H9 (cell line): ENCODE results near the gene UNC5C. TPM values are rescaled to one million over a fixed set of nuclear protein-coding genes. Genes with fewer than 3 reads are reported as not detected.

ENCODE experiments used
- DNase-seq: peaks from one replicate; pipeline ENCODE4 v3.0.0-alpha.2; 2017
- H2AFZ ChIP-seq: one replicate; pipeline ENCODE4 v1.6.1; 2013; ENCODE audit warnings: mild to moderate bottlenecking, low read length, control low read depth, moderate library complexity
- H2AK5ac ChIP-seq: 2 replicates; pipeline ENCODE4 v1.6.1; 2013; ENCODE audit warnings: low read length, control low read depth, mixed read lengths; ENCODE audit not compliant: insufficient read length
- H2BK120ac ChIP-seq: one replicate; pipeline ENCODE4 v1.6.1; 2013; ENCODE audit warnings: low read depth, mild to moderate bottlenecking, low read length, control low read depth, inconsistent platforms; ENCODE audit not compliant: poor library complexity, severe bottlenecking
- H2BK12ac ChIP-seq: 2 replicates; pipeline ENCODE4 v1.6.1; 2013; ENCODE audit warnings: low read length, control low read depth, mixed read lengths, low read depth; ENCODE audit not compliant: insufficient read length
- H2BK15ac ChIP-seq: 2 replicates; pipeline ENCODE4 v1.6.1; 2013; ENCODE audit warnings: low read depth, low read length, control low read depth
- H2BK20ac ChIP-seq: one replicate; pipeline ENCODE4 v1.6.1; 2013; ENCODE audit warnings: low read depth, mild to moderate bottlenecking, low read length, control low read depth, inconsistent platforms; ENCODE audit not compliant: poor library complexity, severe bottlenecking
- H2BK5ac ChIP-seq: 2 replicates; pipeline ENCODE4 v1.6.1; 2013; ENCODE audit warnings: low read length, control low read depth, mixed read lengths; ENCODE audit not compliant: insufficient read length
- H3K14ac ChIP-seq: 2 replicates; pipeline ENCODE4 v1.6.1; 2013; ENCODE audit warnings: low read length, control low read depth; ENCODE audit not compliant: insufficient read depth
- H3K18ac ChIP-seq: 2 replicates; pipeline ENCODE4 v1.6.1; 2013; ENCODE audit warnings: low read depth, mild to moderate bottlenecking, mixed read lengths, low read length, control low read depth; ENCODE audit not compliant: insufficient read length
- H3K23ac ChIP-seq: 2 replicates; pipeline ENCODE4 v1.6.1; 2013; ENCODE audit warnings: low read length, control low read depth, mixed read lengths, low read depth; ENCODE audit not compliant: insufficient read length
- H3K23me2 ChIP-seq: 2 replicates; pipeline ENCODE4 v1.6.1; 2013; ENCODE audit warnings: low read depth, mild to moderate bottlenecking, mixed read lengths, low read length, control low read depth; ENCODE audit not compliant: insufficient read length, poor library complexity, severe bottlenecking
- H3K27ac ChIP-seq: 2 replicates; pipeline ENCODE4 v1.5.1; 2013; ENCODE audit warnings: low read length, control low read depth, mixed read lengths, low read depth; ENCODE audit not compliant: insufficient read length
- H3K27me3 ChIP-seq: 2 replicates; pipeline ENCODE4 v1.6.1; 2013; ENCODE audit warnings: low read length, control low read depth, inconsistent platforms; ENCODE audit not compliant: insufficient read depth
- H3K4ac ChIP-seq: 2 replicates; pipeline ENCODE4 v1.6.1; 2013; ENCODE audit warnings: low read depth, mild to moderate bottlenecking, control low read depth, inconsistent platforms, low read length, moderate library complexity
- H3K4me1 ChIP-seq: 2 replicates; pipeline ENCODE4 v1.6.1; 2013; ENCODE audit warnings: low read length, control low read depth, inconsistent platforms; ENCODE audit not compliant: insufficient read depth
- H3K4me2 ChIP-seq: 2 replicates; pipeline ENCODE4 v1.6.1; 2013; ENCODE audit warnings: low read length, control low read depth, mixed read lengths; ENCODE audit not compliant: insufficient read length, insufficient read depth
- H3K56ac ChIP-seq: 2 replicates; pipeline ENCODE4 v1.6.1; 2013; ENCODE audit warnings: low read depth, mild to moderate bottlenecking, mixed read lengths, low read length, control low read depth; ENCODE audit not compliant: insufficient read length
- H3K79me1 ChIP-seq: 2 replicates; pipeline ENCODE4 v1.6.1; 2013; ENCODE audit warnings: low read depth, mild to moderate bottlenecking, moderate library complexity, low read length, control low read depth, inconsistent platforms; ENCODE audit not compliant: insufficient read depth, poor library complexity, severe bottlenecking
- H3K79me2 ChIP-seq: 2 replicates; pipeline ENCODE4 v1.6.1; 2013; ENCODE audit warnings: low read length, control low read depth, inconsistent platforms; ENCODE audit not compliant: insufficient read depth
- H3K9ac ChIP-seq: 2 replicates; pipeline ENCODE4 v1.6.1; 2013; ENCODE audit warnings: low read length, control low read depth, mixed read lengths; ENCODE audit not compliant: insufficient read length; ENCODE audit errors: extremely low read depth
- H3K9me3 ChIP-seq: one replicate; pipeline ENCODE4 v1.6.1; 2013; ENCODE audit warnings: low read depth, low read length, inconsistent platforms; ENCODE audit not compliant: control insufficient read depth
- H3T11ph ChIP-seq: one replicate; pipeline ENCODE4 v1.6.1; 2013; ENCODE audit warnings: mild to moderate bottlenecking, low read length, control low read depth, inconsistent platforms
- H4K20me1 ChIP-seq: one replicate; pipeline ENCODE4 v1.6.1; 2013; ENCODE audit not compliant: control insufficient read depth, insufficient read length, insufficient read depth
- H4K5ac ChIP-seq: 2 replicates; pipeline ENCODE4 v1.6.1; 2013; ENCODE audit warnings: low read depth, mild to moderate bottlenecking, mixed read lengths, low read length, control low read depth; ENCODE audit not compliant: insufficient read length
- H4K8ac ChIP-seq: replicated peaks from 2 replicates; pipeline ENCODE4 v1.6.1; 2013; ENCODE audit warnings: low read length, control low read depth, mixed read lengths, low read depth; ENCODE audit not compliant: insufficient read length
- H4K91ac ChIP-seq: 2 replicates; pipeline ENCODE4 v1.6.1; 2013; ENCODE audit warnings: low read depth, mild to moderate bottlenecking, moderate library complexity, mixed read lengths, low read length, control low read depth; ENCODE audit not compliant: insufficient read length
- H3K27ac Mint-ChIP-seq, 3 experiments: 2 replicates in 2 of 3; 3 replicates in 1 of 3; pipeline ENCODE4 v1.8.0; 2020 to 2021; ENCODE audit warnings: mixed read lengths in 3 of 3, mild to moderate bottlenecking in 1 of 3, moderate library complexity in 1 of 3
- H3K27me3 Mint-ChIP-seq: 2 replicates; pipeline ENCODE4 v1.8.0; 2021; ENCODE audit warnings: low read depth, mild to moderate bottlenecking, moderate library complexity, mixed read lengths
- H3K36me3 Mint-ChIP-seq, 3 experiments: 2 replicates in 2 of 3; 3 replicates in 1 of 3; pipeline ENCODE4 v1.8.0; 2020 to 2021; ENCODE audit warnings: low read depth in 3 of 3, mixed read lengths in 3 of 3; ENCODE audit not compliant: insufficient read depth in 1 of 3
- H3K4me1 Mint-ChIP-seq, 2 experiments: 2 replicates each; pipeline ENCODE4 v1.8.0; 2020; ENCODE audit warnings: mixed read lengths in 2 of 2
- H3K4me3 Mint-ChIP-seq, 2 experiments: 2 replicates in 1 of 2; 3 replicates in 1 of 2; pipeline ENCODE4 v1.8.0; 2020 to 2021; ENCODE audit warnings: mild to moderate bottlenecking in 2 of 2, mixed read lengths in 2 of 2, moderate library complexity in 1 of 2
- H3K9me3 Mint-ChIP-seq, 2 experiments: 2 replicates in 1 of 2; 3 replicates in 1 of 2; pipeline ENCODE4 v1.8.0; 2020; ENCODE audit warnings: mild to moderate bottlenecking in 2 of 2, mixed read lengths in 2 of 2, moderate library complexity in 1 of 2
- CTCF ChIP-seq: fragments of 200-600 bp; sonication (generic); conservative IDR thresholded peaks from 3 replicates; pipeline ENCODE4 v1.8.0; 2021; ENCODE audit warnings: antibody characterized with exemption, mild to moderate bottlenecking
- WGBS: extraction: QIAGEN DNeasy Blood & Tissue Kit; methylation state at CpG from one replicate; pipeline ENCODE4 v1.1.7; 2013; ENCODE audit warnings: missing lambda C conversion rate, low lambda C conversion rate, mixed read lengths; ENCODE audit not compliant: insufficient read length; ENCODE audit errors: extremely low coverage; 5-methylcytosine and 5-hydroxymethylcytosine counted together
- total RNA-seq: library from RNA; stranded (reverse); gene quantifications from 2 replicates; pipeline ENCODE4 v1.2.1, GENCODE V29; 2021

Gene UNC5C
- total RNA-seq, 1 experiment from 2014 or later: not detected

- H2BK15ac ChIP-seq: no peak overlapping the region
- no peak overlapping the region for H4K8ac ChIP-seq
- H3K9me3 ChIP-seq: no peaks in the 10 kb centered on the region
- TF ChIP-seq CTCF: no peak
- no peaks in the 10 kb centered on the region for H3K79me2 ChIP-seq
- no CpG with 5 or more reads among the region's 10 CpGs for WGBS
- Mint-ChIP-seq H3K27ac (no peak overlapping the region), H3K36me3 (no peaks in the 10 kb centered on the region), H3K4me3 (no peak overlapping the region), H3K4me1 (peaks cover 5 to 6% of the 10 kb centered on the region in 2 experiments; a peak in 3 of 4 replicates), H3K27me3 (no peaks in the 10 kb centered on the region), H3K9me3 (peaks cover 0 to 2% of the 10 kb centered on the region in 2 experiments; a peak in 1 of 5 replicates)
- H3K18ac ChIP-seq: no peak overlapping the region
- no peak overlapping the region for H3K9ac ChIP-seq
- H3K4me2 ChIP-seq: no peak overlapping the region
- H2AK5ac ChIP-seq: no peak overlapping the region
- H3K27me3 ChIP-seq: no peaks in the 10 kb centered on the region
- no peak overlapping the region for H3K14ac ChIP-seq
- H4K91ac ChIP-seq: no peak overlapping the region
- H3K4ac ChIP-seq: no peak overlapping the region
- H2BK20ac ChIP-seq: no peak overlapping the region
- no peak overlapping the region for H2BK120ac ChIP-seq
- H3K56ac ChIP-seq: no peak overlapping the region
- no peak overlapping the region for H3K23ac ChIP-seq
- no peaks in the 10 kb centered on the region for H3K79me1 ChIP-seq
- no peak overlapping the region for H4K5ac ChIP-seq
- no peak for DNase-seq
- H3K23me2 ChIP-seq: no peaks in the 10 kb centered on the region
- H3K27ac ChIP-seq: no peak overlapping the region
- no peaks in the 10 kb centered on the region for H3K4me1 ChIP-seq
- no peak overlapping the region for H2AFZ ChIP-seq
- no peak overlapping the region for H2BK5ac ChIP-seq
- no peaks in the 10 kb centered on the region for H4K20me1 ChIP-seq
- no peak overlapping the region for H2BK12ac ChIP-seq
- no peak overlapping the region for H3T11ph ChIP-seq
Measured at GRCh38 chr4:95283320-95283719, 265.5 kb downstream of the UNC5C start.
